ENCODE results near the gene DSCAML1.

DNA sequence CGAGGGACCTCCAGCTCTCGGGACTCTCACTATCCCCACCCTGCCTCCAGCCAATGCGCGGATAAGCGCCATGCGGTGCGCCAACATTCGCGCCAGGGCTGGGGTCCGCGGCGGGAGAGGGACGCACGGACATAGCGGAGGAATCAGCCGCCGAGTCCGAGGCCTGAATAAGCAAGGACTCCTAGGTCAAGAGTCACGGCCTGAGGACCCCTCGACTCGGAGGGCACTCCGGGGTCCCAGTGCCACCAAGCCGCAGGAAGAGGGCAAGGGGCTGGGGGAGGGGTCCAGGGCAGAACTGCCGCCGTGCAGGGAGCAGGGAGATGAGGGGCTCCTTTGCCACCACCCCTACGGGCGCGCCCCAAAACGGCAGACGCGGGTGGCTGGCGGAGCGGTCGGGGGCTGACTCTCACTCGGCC is 552 bp downstream of the DSCAML1 start:
- TF ChIP-seq, protein P1, sequence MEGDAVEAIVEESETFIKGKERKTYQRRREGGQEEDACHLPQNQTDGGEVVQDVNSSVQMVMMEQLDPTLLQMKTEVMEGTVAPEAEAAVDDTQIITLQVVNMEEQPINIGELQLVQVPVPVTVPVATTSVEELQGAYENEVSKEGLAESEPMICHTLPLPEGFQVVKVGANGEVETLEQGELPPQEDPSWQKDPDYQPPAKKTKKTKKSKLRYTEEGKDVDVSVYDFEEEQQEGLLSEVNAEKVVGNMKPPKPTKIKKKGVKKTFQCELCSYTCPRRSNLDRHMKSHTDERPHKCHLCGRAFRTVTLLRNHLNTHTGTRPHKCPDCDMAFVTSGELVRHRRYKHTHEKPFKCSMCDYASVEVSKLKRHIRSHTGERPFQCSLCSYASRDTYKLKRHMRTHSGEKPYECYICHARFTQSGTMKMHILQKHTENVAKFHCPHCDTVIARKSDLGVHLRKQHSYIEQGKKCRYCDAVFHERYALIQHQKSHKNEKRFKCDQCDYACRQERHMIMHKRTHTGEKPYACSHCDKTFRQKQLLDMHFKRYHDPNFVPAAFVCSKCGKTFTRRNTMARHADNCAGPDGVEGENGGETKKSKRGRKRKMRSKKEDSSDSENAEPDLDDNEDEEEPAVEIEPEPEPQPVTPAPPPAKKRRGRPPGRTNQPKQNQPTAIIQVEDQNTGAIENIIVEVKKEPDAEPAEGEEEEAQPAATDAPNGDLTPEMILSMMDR (IDR thresholded peaks at IDR 0.05): no peak
- TF ChIP-seq POLR2A (IDR thresholded peaks at IDR 0.05) (no peak), EP300 (IDR thresholded peaks at IDR 0.05) (no peak)

All from tibial nerve (tissue), 4 donors.